NCI-H748 (cell line): ENCODE results near the gene MEX3D.

ENCODE experiments used
- DNase-seq: peaks from one replicate; lab custom pipeline; 2025; ENCODE audit not compliant: unreplicated experiment; lab: John Stamatoyannopoulos, UW

MEX3D gene

DNA sequence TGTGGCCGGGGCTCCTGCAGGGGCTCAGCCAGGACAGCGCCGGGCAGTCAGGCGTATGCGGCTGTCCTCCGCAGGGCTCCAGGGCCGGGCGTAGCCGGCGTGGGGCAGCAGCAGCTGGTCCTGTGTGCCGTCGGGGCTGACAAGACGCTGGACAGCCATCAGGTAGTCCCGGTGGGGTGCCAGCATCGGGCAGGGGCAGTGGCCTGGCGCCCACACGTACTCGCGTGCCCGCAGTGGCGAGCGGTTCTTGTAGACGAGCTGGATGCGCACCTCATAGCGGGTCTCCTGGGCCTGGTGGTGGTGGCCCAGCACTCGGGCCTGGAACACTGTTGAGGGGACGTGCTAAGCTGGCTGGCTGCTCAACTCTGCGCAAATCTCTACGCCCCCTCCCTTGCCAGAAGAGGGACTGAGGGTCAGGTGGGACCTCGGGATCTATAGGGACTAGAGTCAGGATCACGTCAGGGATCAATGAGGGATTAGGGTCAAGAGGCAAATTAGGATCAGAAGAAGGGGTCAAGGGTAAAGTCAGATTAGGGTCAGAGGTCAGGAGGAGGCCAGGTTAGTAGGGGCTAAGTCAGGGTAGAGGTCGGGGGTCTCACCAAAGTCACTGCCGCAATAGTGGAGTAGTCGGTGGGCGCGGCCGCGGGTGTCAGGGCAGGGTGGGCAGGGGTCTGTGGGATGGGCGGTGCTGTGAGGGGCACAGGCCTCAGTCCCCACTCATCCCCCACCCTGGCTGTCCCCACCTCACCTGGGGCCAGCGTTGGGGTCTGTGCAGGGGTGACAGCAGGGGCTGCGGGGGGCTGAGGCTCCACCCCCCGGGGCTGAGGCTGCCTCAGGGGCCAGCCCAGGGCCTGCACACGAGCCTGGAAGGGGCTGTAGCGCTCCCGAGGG is 61.9 kb downstream of the MEX3D start:
- DNase-seq = no peak

GRCh38 chr19:1505012-1505411 is 63.1 kb downstream of the MEX3D start:
- DNase-seq = no peak
